Prostate gland (tissue), 2 donors: ENCODE results near the gene OR6Q1. TPM values are rescaled to one million over a fixed set of nuclear protein-coding genes. Genes with fewer than 3 reads are reported as not detected.
"Not testable (repeated sequence)": the region's sequence is repeated elsewhere in the genome, so short reads cannot be mapped to it uniquely, and the experiment has no call there.

Experiments
- DNase-seq: peaks from one replicate; pipeline ENCODE4 v3.0.0-alpha.2; 2019; ENCODE audit warnings: low spot score
- H3K27ac ChIP-seq, 2 donors: fragments of 200-600 bp; sonication (generic); 2 replicates each; pipeline ENCODE4 v1.5.1; 2017 to 2019
- H3K27me3 ChIP-seq: fragments of 200-600 bp; sonication (generic); replicated peaks from 2 replicates; pipeline ENCODE4 v1.5.1; 2019; ENCODE audit not compliant: insufficient read depth
- H3K36me3 ChIP-seq, 2 donors: fragments of 200-600 bp; sonication (generic); 1 replicate in 1 of 2; 2 replicates in 1 of 2; pipeline versions ENCODE4 v1.5.1 to v1.8.1; 2017 to 2019
- H3K4me1 ChIP-seq: fragments of 200-600 bp; sonication (generic); replicated peaks from 2 replicates; pipeline ENCODE4 v1.5.1; 2019
- H3K4me3 ChIP-seq, 2 donors: fragments of 200-600 bp; sonication (generic); 2 replicates each; pipeline ENCODE4 v1.5.1; 2017 to 2019
- H3K9me3 ChIP-seq: fragments of 200-600 bp; sonication (generic); 2 replicates; pipeline ENCODE4 v1.5.1; 2017
- POLR2A ChIP-seq: fragments of 450-650 bp; IDR thresholded peaks from one replicate; pipeline ENCODE4 v1.6.1; 2016; ENCODE audit warnings: antibody characterized with exemption, mild to moderate bottlenecking
- POLR2AphosphoS5 ChIP-seq: sonication (generic); formaldehyde crosslinking; IDR thresholded peaks from one replicate; pipeline ENCODE4 v1.6.1; 2017; ENCODE audit warnings: antibody characterized with exemption
- WGBS: methylation state at CpG from one replicate; pipeline ENCODE4 v1.1.5; 2018; 5-methylcytosine and 5-hydroxymethylcytosine counted together
- intact Hi-C: fragments of 100-400 bp; cut with DNase I; formaldehyde crosslinking; loops from one replicate; pipeline ENCODE4 v1.14.2; 2022
- total RNA-seq, 2 donors: library from RNA; depleted of rRNA; stranded (reverse); fragments of >200 nt; gene quantifications; one replicate each; pipeline ENCODE4 v1.1.0, GENCODE V29; 2016
- TF ChIP-seq, protein P1 (sequence below), 4 experiments: fragments of 200-600 bp in 2 of 4; fragments of 450-650 bp in 2 of 4; sonication (generic) in 2 of 4; IDR thresholded peaks; 1 replicate in 3 of 4; 2 replicates in 1 of 4; pipeline ENCODE4 v1.5.1; 2016 to 2019; ENCODE audit warnings: antibody characterized with exemption in 4 of 4, mild to moderate bottlenecking in 2 of 4, moderate library complexity in 2 of 4

Gene OR6Q1
- not detected for total RNA-seq

DNA sequence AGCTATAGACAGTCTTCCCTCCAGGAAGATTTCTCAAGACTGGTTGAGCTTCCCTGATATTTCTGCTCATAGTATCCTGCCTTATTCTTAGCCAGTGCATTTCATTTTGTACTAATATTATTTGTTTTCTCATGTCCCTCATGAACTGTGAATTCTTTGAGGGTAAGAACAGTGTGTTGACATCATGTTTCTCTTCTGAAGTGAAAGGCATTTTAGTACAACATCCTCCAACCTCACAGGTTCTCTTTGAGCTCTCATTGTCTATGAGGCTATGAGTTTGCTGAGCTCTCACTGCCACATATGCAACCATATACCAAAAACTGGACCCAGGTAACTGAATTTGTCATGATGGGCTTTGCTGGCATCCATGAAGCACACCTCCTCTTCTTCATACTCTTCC lies at the start of gene OR6Q1:
Gene OR6Q1 (plus strand): TSS at position 301 of the 400 bp plus-strand sequence. CDS start 0 bp downstream, at position 301.
- Histone ChIP-seq H3K27me3 (no peaks in the 10 kb centered on the region), H3K9me3 (no peaks in the 10 kb centered on the region), H3K27ac (no peak within 1 kb of the TSS), H3K4me3 (no peak within 1 kb of the TSS), H3K4me1 (no peaks in the 10 kb centered on the region), H3K36me3 (no peaks in the 10 kb centered on the region)
- no peak for DNase-seq
- intact Hi-C loops: no loop called here
- TF ChIP-seq, protein P1, sequence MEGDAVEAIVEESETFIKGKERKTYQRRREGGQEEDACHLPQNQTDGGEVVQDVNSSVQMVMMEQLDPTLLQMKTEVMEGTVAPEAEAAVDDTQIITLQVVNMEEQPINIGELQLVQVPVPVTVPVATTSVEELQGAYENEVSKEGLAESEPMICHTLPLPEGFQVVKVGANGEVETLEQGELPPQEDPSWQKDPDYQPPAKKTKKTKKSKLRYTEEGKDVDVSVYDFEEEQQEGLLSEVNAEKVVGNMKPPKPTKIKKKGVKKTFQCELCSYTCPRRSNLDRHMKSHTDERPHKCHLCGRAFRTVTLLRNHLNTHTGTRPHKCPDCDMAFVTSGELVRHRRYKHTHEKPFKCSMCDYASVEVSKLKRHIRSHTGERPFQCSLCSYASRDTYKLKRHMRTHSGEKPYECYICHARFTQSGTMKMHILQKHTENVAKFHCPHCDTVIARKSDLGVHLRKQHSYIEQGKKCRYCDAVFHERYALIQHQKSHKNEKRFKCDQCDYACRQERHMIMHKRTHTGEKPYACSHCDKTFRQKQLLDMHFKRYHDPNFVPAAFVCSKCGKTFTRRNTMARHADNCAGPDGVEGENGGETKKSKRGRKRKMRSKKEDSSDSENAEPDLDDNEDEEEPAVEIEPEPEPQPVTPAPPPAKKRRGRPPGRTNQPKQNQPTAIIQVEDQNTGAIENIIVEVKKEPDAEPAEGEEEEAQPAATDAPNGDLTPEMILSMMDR (IDR thresholded peaks at IDR 0.05): no peak
- no peak for TF ChIP-seq POLR2A

GRCh38 chr11:57981536-57981935 lies 49.2 kb upstream of the OR6Q1 start:
- Histone ChIP-seq H3K4me3 (no peak overlapping the region), H3K9me3 (no peaks in the 10 kb centered on the region), H3K27me3 (no peaks in the 10 kb centered on the region), H3K27ac (no peak overlapping the region), H3K36me3 (no peaks in the 10 kb centered on the region), H3K4me1 (no peaks in the 10 kb centered on the region)
- 62% methylated on average over 3 of the region's 3 CpGs for WGBS
- intact Hi-C loops: no loop called here
- no peak for DNase-seq
- TF ChIP-seq POLR2A (no peak), POLR2AphosphoS5 (no peak)
- TF ChIP-seq, protein P1 (IDR thresholded peaks at IDR 0.05): no peak

DNA sequence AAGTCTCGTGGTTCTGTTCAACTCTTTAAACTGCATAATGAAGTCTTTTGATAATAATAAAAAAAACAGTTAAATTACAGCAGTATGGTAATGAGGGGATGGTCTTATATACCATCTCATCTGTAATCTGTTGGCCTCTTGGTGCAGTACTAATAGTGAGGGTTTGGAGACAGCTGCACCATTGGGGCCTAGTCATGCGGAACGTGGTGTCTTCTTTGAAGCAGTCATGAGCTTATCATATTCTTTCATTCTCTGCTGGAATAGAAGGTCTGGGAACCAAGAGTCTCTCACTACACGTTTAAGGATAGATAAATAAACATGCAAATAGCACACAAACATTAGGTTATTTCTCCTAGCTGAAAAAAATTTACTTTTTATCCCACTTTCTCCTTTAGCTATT lies 48.0 kb upstream of the OR6Q1 start:
- Histone ChIP-seq H3K4me3 (no peak overlapping the region), H3K36me3 (no peaks in the 10 kb centered on the region), H3K9me3 (no peaks in the 10 kb centered on the region), H3K27me3 (no peaks in the 10 kb centered on the region), H3K4me1 (no peaks in the 10 kb centered on the region), H3K27ac (no peak overlapping the region)
- 54% methylated on average over 4 of the region's 4 CpGs for WGBS
- no peak for DNase-seq
- TF ChIP-seq, protein P1 (IDR thresholded peaks at IDR 0.05): no peak
- TF ChIP-seq POLR2AphosphoS5: no peak
- TF ChIP-seq POLR2A: no peak
- intact Hi-C loops: no loop called here

GRCh38 chr11:57983191-57983590 lies 47.6 kb upstream of the OR6Q1 start:
- Histone ChIP-seq H3K36me3 (no peaks in the 10 kb centered on the region), H3K27ac (no peak overlapping the region), H3K9me3 (no peaks in the 10 kb centered on the region), H3K4me3 (no peak overlapping the region), H3K4me1 (no peaks in the 10 kb centered on the region), H3K27me3 (no peaks in the 10 kb centered on the region)
- intact Hi-C loops: no loop called here
- DNase-seq: no peak
- no peak for TF ChIP-seq POLR2AphosphoS5
- no peak for TF ChIP-seq POLR2A
- TF ChIP-seq, protein P1 (IDR thresholded peaks at IDR 0.05): no peak
- WGBS: 58% methylated on average over 3 of the region's 3 CpGs

GRCh38 chr11:57999523-57999922 lies 31.2 kb upstream of the OR6Q1 start:
- not testable (repeated sequence) for DNase-seq, H3K27me3 ChIP-seq
- 53% methylated on average over 11 of the region's 13 CpGs for WGBS

DNA sequence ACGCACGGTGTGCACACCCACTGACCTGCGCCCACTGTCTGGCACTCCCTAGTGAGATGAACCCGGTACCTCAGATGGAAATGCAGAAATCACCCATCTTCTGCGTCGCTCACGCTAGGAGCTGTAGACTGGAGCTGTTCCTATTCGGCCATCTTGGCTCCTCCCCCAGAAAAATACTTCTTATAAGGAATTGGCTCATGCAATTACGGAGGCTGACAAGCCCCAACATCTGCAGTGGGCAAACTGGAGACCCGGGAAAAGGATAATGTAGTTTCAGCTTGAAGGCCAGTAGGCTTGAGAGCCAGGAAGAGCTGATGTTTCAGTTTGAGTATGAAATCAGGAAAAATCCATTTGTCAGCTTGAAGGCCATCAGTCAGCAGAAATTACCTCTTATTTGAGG lies 30.7 kb upstream of the OR6Q1 start:
- intact Hi-C loops, H3K4me3 ChIP-seq, DNase-seq, H3K36me3 ChIP-seq, H3K27ac ChIP-seq, H3K4me1 ChIP-seq, H3K27me3 ChIP-seq, H3K9me3 ChIP-seq: not testable (repeated sequence)
- 95% methylated on average over 7 of the region's 10 CpGs for WGBS

More at GRCh38 chr11:57999523-57999922, 31.2 kb upstream of the OR6Q1 start:
- H3K27ac ChIP-seq, intact Hi-C loops, H3K9me3 ChIP-seq, H3K4me3 ChIP-seq, H3K4me1 ChIP-seq, H3K36me3 ChIP-seq: not testable (repeated sequence)
